ENCODE measurements around the gene ZNHIT6.

GRCh38 chr1:85649591-85649990, 58.6 kb downstream of the ZNHIT6 start:
- TF ChIP-seq, protein P1, sequence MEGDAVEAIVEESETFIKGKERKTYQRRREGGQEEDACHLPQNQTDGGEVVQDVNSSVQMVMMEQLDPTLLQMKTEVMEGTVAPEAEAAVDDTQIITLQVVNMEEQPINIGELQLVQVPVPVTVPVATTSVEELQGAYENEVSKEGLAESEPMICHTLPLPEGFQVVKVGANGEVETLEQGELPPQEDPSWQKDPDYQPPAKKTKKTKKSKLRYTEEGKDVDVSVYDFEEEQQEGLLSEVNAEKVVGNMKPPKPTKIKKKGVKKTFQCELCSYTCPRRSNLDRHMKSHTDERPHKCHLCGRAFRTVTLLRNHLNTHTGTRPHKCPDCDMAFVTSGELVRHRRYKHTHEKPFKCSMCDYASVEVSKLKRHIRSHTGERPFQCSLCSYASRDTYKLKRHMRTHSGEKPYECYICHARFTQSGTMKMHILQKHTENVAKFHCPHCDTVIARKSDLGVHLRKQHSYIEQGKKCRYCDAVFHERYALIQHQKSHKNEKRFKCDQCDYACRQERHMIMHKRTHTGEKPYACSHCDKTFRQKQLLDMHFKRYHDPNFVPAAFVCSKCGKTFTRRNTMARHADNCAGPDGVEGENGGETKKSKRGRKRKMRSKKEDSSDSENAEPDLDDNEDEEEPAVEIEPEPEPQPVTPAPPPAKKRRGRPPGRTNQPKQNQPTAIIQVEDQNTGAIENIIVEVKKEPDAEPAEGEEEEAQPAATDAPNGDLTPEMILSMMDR (IDR thresholded peaks at IDR 0.05; ENCODE audit: low read depth, low read length): no peak
- TF ChIP-seq MYC (IDR thresholded peaks at IDR 0.05; ENCODE audit: low read depth, low read length): no peak
